Ishikawa (cell line): Measurements from ENCODE around the gene HIPK1.

Source experiments
- CEBPB ChIP-seq: IDR thresholded peaks from 2 replicates; pipeline ENCODE4 v1.6.1; 2012
- CREB1 ChIP-seq: IDR thresholded peaks from 2 replicates; pipeline ENCODE4 v1.6.1; 2012; ENCODE audit warnings: low read depth
- EGR1 ChIP-seq: IDR thresholded peaks from 2 replicates; pipeline ENCODE4 v1.6.1; 2012
- EP300 ChIP-seq: IDR thresholded peaks from 2 replicates; pipeline ENCODE4 v1.6.1; 2012; ENCODE audit warnings: borderline replicate concordance
- FOXM1 ChIP-seq: IDR thresholded peaks from 2 replicates; pipeline ENCODE4 v1.6.1; 2012; ENCODE audit warnings: low read depth, borderline replicate concordance
- NFIC ChIP-seq: IDR thresholded peaks from 2 replicates; pipeline ENCODE4 v1.6.1; 2012
- RAD21 ChIP-seq: IDR thresholded peaks from 2 replicates; pipeline ENCODE4 v1.6.1; 2012; ENCODE audit warnings: low read depth
- REST ChIP-seq: IDR thresholded peaks from 2 replicates; pipeline ENCODE4 v1.6.1; 2012; ENCODE audit warnings: low read depth, mild to moderate bottlenecking
- TAF1 ChIP-seq: IDR thresholded peaks from 2 replicates; pipeline ENCODE4 v1.6.1; 2012; ENCODE audit warnings: low read depth, mild to moderate bottlenecking
- TCF12 ChIP-seq: IDR thresholded peaks from 2 replicates; pipeline ENCODE4 v1.6.1; 2012; ENCODE audit warnings: low read depth
- TEAD4 ChIP-seq: IDR thresholded peaks from 2 replicates; pipeline ENCODE4 v1.6.1; 2012
- YY1 ChIP-seq: IDR thresholded peaks from 2 replicates; pipeline ENCODE4 v1.6.1; 2012; ENCODE audit warnings: low read depth
- ZBTB7A ChIP-seq: IDR thresholded peaks from 2 replicates; pipeline ENCODE4 v1.6.1; 2012; ENCODE audit warnings: low read depth
- TF ChIP-seq, protein P1 (sequence below): IDR thresholded peaks from 2 replicates; pipeline ENCODE4 v1.6.1; 2012
- TF ChIP-seq, protein P2 (sequence below): IDR thresholded peaks from 2 replicates; pipeline ENCODE4 v1.6.1; 2012

Gene HIPK1

GRCh38 chr1:113946678-113947387, 17.7 kb downstream of the HIPK1 start:
- TF ChIP-seq, protein P1, sequence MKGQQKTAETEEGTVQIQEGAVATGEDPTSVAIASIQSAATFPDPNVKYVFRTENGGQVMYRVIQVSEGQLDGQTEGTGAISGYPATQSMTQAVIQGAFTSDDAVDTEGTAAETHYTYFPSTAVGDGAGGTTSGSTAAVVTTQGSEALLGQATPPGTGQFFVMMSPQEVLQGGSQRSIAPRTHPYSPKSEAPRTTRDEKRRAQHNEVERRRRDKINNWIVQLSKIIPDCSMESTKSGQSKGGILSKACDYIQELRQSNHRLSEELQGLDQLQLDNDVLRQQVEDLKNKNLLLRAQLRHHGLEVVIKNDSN: no peak
- no peak for TF ChIP-seq NFIC
- no peak for TF ChIP-seq TAF1

DNA sequence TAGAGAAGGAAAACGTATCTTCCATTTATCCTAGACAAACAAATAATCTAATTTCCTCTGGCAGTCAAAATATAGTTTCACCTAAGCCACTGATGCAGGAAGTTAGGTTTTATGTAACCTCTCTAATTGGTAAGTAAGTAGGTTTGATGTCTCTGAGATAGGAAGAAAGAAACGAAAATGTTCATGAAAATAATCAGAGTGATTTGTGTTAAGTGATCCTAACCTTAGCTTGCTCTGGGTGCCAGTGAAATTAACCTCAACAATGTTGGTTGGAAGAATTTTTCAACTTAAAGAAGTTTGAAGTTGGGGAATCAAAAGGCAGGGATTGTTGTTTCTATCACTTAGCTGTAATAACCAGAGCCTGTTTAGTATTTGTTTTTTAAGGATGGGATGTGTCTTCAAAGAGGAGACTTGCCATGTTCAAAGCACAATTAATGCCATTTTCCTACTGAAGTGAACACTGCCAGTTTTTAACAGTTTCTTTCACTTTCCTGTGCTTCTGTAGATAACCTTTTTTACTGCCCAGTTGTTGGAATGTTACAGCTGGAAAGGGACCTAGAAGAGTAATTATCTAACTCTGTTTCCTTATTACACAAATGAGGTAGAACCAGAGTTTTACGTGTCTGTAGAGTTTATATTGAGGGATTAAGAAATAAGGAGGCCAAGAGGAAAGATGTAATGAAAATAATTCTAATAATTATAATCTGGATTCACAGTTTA, 18.4 kb downstream of the HIPK1 start:
- TF ChIP-seq, protein P2, sequence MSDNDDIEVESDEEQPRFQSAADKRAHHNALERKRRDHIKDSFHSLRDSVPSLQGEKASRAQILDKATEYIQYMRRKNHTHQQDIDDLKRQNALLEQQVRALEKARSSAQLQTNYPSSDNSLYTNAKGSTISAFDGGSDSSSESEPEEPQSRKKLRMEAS: no peak
- TF ChIP-seq TEAD4: no peak
- no peak for TF ChIP-seq RAD21
- no peak for TF ChIP-seq EGR1
- TF ChIP-seq YY1: no peak
- TF ChIP-seq ZBTB7A: no peak
- no peak for TF ChIP-seq TAF1

DNA sequence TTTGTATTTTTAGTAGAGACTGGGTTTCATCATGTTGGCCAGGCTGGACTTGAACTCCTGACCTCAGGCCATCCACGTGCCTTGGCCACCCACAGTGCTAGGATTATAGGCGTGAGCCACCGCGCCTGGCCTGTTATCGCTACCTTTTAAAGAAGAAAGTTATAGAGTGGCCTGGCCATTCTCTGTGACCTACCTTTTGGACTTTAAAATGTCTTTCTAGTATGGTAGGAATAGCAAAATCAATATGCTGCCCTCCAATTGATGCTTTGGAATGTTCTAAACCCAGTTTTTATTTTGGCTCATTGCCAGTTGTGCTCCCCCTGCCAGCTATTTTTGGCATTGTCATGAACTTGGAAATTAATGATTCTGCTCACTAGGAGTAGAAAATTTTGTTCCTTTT, 19.9 kb downstream of the HIPK1 start:
- TF ChIP-seq NFIC (peak; percentile 75), ZBTB7A (no peak), REST (no peak), CEBPB (no peak)

DNA sequence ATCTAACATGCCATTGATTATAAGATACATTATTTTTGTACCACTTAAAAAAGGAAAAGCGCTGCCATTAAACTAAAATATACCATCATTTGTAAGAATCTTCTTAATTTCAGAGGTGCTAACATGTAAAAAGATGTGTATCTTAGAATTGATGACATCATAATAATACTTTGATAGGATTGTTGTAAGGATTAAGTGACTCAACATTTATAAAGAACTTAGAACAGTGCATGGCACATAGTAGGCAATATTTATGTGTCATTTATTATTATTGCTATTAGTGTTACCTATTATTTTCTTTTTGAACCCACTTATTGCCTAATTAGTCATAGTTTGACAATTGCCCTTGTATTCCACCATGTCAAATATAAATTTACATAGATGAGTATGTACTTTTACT, 21.8 kb downstream of the HIPK1 start:
- TF ChIP-seq, protein P2: no peak
- TF ChIP-seq ZBTB7A: no peak
- no peak for TF ChIP-seq REST
- TF ChIP-seq YY1: no peak
- no peak for TF ChIP-seq FOXM1
- no peak for TF ChIP-seq CREB1
- TF ChIP-seq EP300: no peak
- TF ChIP-seq, protein P1: no peak
- no peak for TF ChIP-seq NFIC
- TF ChIP-seq TAF1: no peak
- no peak for TF ChIP-seq EGR1
- no peak for TF ChIP-seq TEAD4
- no peak for TF ChIP-seq TCF12
- no peak for TF ChIP-seq CEBPB
- no peak for TF ChIP-seq RAD21

DNA sequence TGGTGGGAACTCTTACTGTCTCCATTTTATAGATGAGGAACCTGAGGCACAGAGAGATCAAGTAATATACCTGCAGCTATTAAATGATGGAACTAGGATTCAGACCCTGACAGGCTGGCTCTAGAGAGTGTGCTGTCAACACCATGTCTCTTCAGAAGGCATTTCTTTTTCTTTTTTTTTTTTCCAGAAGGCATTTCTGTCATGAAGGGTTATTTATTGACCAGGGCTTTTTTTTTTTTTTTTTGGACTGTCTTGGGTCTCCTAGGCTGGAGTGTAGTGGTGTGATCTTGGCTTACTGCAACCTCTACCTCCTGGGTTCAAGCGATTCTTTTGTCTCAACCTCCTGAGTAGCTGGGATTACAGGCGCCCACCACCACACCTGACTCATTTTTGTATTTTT, 22.6 kb downstream of the HIPK1 start:
- TF ChIP-seq TAF1 (no peak), TEAD4 (no peak), TCF12 (no peak), YY1 (no peak), NFIC (no peak), ZBTB7A (no peak), RAD21 (no peak), CEBPB (no peak), EGR1 (no peak), CREB1 (no peak), EP300 (no peak), REST (no peak)
- TF ChIP-seq, protein P2: no peak
